Measurements from ENCODE around the gene CGA. TPM values are rescaled to one million over a fixed set of nuclear protein-coding genes. Genes with fewer than 3 reads are reported as not detected.

Gene CGA
- total RNA-seq, 1 donor from 2014 or later: not detected

DNA sequence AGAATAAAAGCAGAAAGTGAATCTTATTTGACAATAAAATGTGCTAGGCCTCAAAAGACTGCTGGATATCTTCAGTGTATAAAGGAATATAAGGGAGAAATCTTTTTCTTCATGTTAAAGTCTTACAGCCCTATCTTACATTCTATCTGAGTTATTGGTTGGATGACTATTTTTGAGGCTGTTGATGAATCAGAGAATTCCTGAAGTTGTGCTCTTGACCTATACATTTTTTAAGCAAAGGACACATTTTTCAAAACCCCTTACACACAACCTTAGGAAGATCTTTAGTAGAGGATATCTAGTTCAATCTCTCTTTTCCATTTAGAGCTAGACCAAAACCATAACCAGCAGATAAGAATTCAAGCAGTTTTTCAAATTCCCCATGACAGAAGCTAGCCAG is 10.9 kb upstream of the CGA start:
- FAIRE-seq (no peak), DNase-seq (ENCODE audit: low read depth) (no peak)
- TF ChIP-seq CTCF (IDR thresholded peaks at IDR 0.05; ENCODE audit: insufficient read depth, low read length, severe bottlenecking): no peak
- Histone ChIP-seq H3K27me3 (ENCODE audit: control insufficient read depth, insufficient read depth, low read length) (no peaks in the 10 kb centered on the region), H3K36me3 (ENCODE audit: control insufficient read depth, insufficient read depth, low read length) (no peaks in the 10 kb centered on the region), H3K4me3 (ENCODE audit: low read depth, low read length) (no peak overlapping the region)

- TF ChIP-seq CTCF (IDR thresholded peaks at IDR 0.05; ENCODE audit: insufficient read depth, low read length, severe bottlenecking): no peak
- FAIRE-seq: no peak
- no peak overlapping the region for H3K4me3 ChIP-seq (ENCODE audit: low read depth, low read length)
- H3K36me3 ChIP-seq (ENCODE audit: control insufficient read depth, insufficient read depth, low read length): no peaks in the 10 kb centered on the region
- no peak for DNase-seq (ENCODE audit: low read depth)
- H3K27me3 ChIP-seq (ENCODE audit: control insufficient read depth, insufficient read depth, low read length): no peaks in the 10 kb centered on the region
Measured at GRCh38 chr6:87104667-87105066, 9.8 kb upstream of the CGA start.

- H3K27me3 ChIP-seq (ENCODE audit: control insufficient read depth, insufficient read depth, low read length): no peaks in the 10 kb centered on the region
- no peak overlapping the region for H3K4me3 ChIP-seq (ENCODE audit: low read depth, low read length)
- H3K36me3 ChIP-seq (ENCODE audit: control insufficient read depth, insufficient read depth, low read length): no peaks in the 10 kb centered on the region
- no peak for TF ChIP-seq CTCF (IDR thresholded peaks at IDR 0.05; ENCODE audit: insufficient read depth, low read length, severe bottlenecking)
- no peak for DNase-seq (ENCODE audit: low read depth)
- FAIRE-seq: no peak
Measured at GRCh38 chr6:87103977-87104601, 9.2 kb upstream of the CGA start.

DNA sequence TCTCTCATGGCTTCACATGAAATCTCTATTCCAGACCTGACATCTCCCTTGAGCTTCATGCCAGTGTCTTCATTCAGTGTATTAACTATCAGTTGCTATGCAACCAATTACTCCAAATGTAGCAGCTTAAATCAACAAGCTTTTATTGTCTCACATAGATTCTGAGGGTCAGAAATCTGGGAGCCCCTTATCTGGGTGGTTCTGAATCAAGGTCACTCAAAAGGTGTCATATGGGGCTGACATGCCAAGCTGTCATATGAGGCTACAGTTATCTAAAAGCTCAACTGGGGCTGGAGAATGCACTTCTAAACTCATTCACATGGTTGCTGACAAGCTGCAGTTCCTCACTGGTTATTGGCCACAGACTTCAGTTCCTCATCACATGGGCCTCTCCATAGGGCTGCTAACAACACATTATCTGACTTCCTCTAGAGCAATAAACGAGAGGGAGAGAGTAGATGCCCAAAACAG is 7.3 kb upstream of the CGA start:
- Histone ChIP-seq H3K36me3 (ENCODE audit: control insufficient read depth, insufficient read depth, low read length) (no peaks in the 10 kb centered on the region), H3K4me3 (ENCODE audit: low read depth, low read length) (no peak overlapping the region), H3K27me3 (ENCODE audit: control insufficient read depth, insufficient read depth, low read length) (no peaks in the 10 kb centered on the region)
- no peak for TF ChIP-seq CTCF (IDR thresholded peaks at IDR 0.05; ENCODE audit: insufficient read depth, low read length, severe bottlenecking)
- DNase-seq (ENCODE audit: low read depth) (no peak), FAIRE-seq (no peak)

DNA sequence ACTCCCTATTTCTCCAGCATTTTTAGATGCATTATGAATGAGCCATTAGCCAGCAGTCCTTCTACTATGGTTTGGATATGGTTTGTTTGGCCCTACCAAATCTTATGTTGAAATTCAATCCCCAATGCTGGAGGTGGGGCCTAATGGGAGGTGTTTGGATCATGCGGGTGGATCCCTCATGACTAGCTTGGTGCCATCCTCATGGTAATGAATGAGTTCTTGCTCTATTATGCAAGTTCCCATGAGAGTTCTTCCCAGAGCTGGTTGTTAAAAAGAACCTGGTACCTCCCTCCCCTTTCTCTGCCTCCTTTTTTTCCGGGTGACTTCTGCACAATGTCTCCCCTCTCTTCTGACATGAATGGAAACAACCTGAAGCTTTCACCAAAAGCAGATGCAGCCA is 6.2 kb upstream of the CGA start:
- H3K4me3 ChIP-seq (ENCODE audit: low read depth, low read length): no peak overlapping the region
- DNase-seq (ENCODE audit: low read depth): no peak
- FAIRE-seq: no peak

More for the DNA sequence above, 6.2 kb upstream of the CGA start:
- Histone ChIP-seq H3K27me3 (ENCODE audit: control insufficient read depth, insufficient read depth, low read length) (no peaks in the 10 kb centered on the region), H3K36me3 (ENCODE audit: control insufficient read depth, insufficient read depth, low read length) (no peaks in the 10 kb centered on the region)
- TF ChIP-seq CTCF (IDR thresholded peaks at IDR 0.05; ENCODE audit: insufficient read depth, low read length, severe bottlenecking): no peak
